Activated T-helper 2 cell treated with anti-CD3 and anti-CD28 coated beads, Interferon-gamma antibody, Interleukin-2, Interleukin-4, amounts not matched to agents 10 μg/mL and 5 μg/mL and 100 μg/mL, durations not matched to agents 14 hours and 24 hours and 36 hours (primary cell): ENCODE measurements around the gene MCU. TPM values are rescaled to one million over a fixed set of nuclear protein-coding genes. Genes with fewer than 3 reads are reported as not detected.
A peak's percentile ranks its signal among the peaks of the same experiment; 100 is the strongest.
"Not testable (repeated sequence)": the region's sequence is repeated elsewhere in the genome, so short reads cannot be mapped to it uniquely, and the experiment has no call there.

ENCODE experiments used
- DNase-seq: peaks from one replicate; pipeline ENCODE4 v3.0.0; 2021; ENCODE audit warnings: low spot score
- H3K27ac Mint-ChIP-seq: one replicate; pipeline ENCODE4 v1.8.0; 2021; ENCODE audit warnings: mixed read lengths
- H3K27me3 Mint-ChIP-seq: one replicate; pipeline ENCODE4 v1.8.0; 2021; ENCODE audit warnings: low read depth, mixed read lengths
- H3K36me3 Mint-ChIP-seq: one replicate; pipeline ENCODE4 v1.8.0; 2021; ENCODE audit warnings: low read depth, mixed read lengths
- H3K4me1 Mint-ChIP-seq: one replicate; pipeline ENCODE4 v1.8.0; 2021; ENCODE audit warnings: low read depth, mixed read lengths
- H3K4me3 Mint-ChIP-seq: one replicate; pipeline ENCODE4 v1.8.0; 2021; ENCODE audit warnings: low read depth, mild to moderate bottlenecking, moderate library complexity, mixed read lengths
- H3K9me3 Mint-ChIP-seq: one replicate; pipeline ENCODE4 v1.8.0; 2021; ENCODE audit warnings: mixed read lengths
- intact Hi-C: fragments of 100-400 bp; cut with micrococcal nuclease; formaldehyde crosslinking; loops from one replicate; pipeline ENCODE4 v1.15.1; 2023
- total RNA-seq: library from RNA; stranded (reverse); gene quantifications from 2 replicates; pipeline ENCODE4 v1.2.3, GENCODE V29; 2022

The MCU gene
- total RNA-seq, result 11.6 and 13.2 TPM in 2 replicates

DNA sequence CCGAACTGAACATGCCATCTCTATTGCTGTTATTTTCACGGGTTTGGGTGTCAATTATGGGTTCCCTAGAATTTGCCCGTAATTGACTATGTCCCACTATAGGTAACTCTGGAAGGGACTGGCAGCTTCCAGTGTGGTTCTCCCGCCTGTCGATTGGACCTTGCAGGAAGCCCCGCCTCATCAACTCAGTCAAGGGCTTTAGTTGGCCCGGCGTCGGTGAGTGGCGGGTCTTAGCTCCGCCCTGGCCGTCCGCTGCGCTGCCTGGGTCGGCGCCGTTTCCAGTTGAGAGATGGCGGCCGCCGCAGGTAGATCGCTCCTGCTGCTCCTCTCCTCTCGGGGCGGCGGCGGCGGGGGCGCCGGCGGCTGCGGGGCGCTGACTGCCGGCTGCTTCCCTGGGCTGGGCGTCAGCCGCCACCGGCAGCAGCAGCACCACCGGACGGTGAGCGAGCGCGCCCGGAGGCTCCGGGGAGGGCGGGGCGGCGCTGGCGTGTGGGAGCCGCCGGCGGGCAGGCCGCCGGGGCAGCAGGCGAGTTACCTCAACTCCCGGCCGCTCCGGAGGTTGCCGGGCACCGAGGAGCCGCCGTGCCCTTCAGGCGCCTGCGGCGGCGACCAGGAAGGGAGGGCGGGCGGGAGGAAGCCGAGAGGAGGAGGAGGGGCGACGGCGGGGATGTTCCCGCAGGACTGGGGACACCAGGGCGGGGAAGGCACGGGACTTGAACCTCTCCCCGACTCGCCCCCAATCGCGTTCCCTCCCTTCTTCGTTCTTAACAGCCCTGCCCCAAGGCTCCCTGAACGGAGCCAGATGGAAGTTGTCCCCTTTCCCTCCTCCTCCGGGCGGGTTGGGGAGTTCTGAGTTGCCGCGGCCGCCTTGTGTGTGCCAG lies at the start of gene MCU:
TSS of gene MCU (plus strand) at position 281 of the 881 bp plus-strand sequence. CDS start at position 290, 9 bp downstream.
- DNase-seq, result peak; percentile 88

GRCh38 chr10:72642318-72642717 lies 49.6 kb upstream of the MCU start:
- no peaks in the 10 kb centered on the region for H3K36me3 Mint-ChIP-seq
- H3K4me1 Mint-ChIP-seq, result peaks cover 3% of the 10 kb centered on the region
- no peak overlapping the region for H3K4me3 Mint-ChIP-seq
- intact Hi-C loops, result no loop called here
- H3K9me3 Mint-ChIP-seq, result no peaks in the 10 kb centered on the region
- H3K27me3 Mint-ChIP-seq, result peaks cover 9% of the 10 kb centered on the region
- no peak overlapping the region for H3K27ac Mint-ChIP-seq
- no peak for DNase-seq

More for the DNA sequence above, at the start of gene MCU:
- H3K4me1 Mint-ChIP-seq, result peaks cover 27% of the 10 kb centered on the region
- H3K9me3 Mint-ChIP-seq, result no peaks in the 10 kb centered on the region
- H3K36me3 Mint-ChIP-seq, result no peaks in the 10 kb centered on the region
- peaks cover 5% of the 10 kb centered on the region for H3K27me3 Mint-ChIP-seq
- H3K4me3 Mint-ChIP-seq, result peak within 1 kb of the TSS; percentile 84
- H3K27ac Mint-ChIP-seq, result peak within 1 kb of the TSS; percentile 1
- intact Hi-C loops, result loop anchor here (2.0 to 10.0 kb wide), 3 partner anchors 67 to 330 kb away; no protein-coding TSS in a partner anchor

GRCh38 chr10:72645263-72645858 lies 46.6 kb upstream of the MCU start:
- intact Hi-C loops, result no loop called here
- Mint-ChIP-seq H3K27ac (no peak overlapping the region), H3K9me3 (no peaks in the 10 kb centered on the region), H3K36me3 (no peaks in the 10 kb centered on the region), H3K4me3 (no peak overlapping the region), H3K4me1 (no peaks in the 10 kb centered on the region), H3K27me3 (peaks cover 9% of the 10 kb centered on the region)
- no peak for DNase-seq

DNA sequence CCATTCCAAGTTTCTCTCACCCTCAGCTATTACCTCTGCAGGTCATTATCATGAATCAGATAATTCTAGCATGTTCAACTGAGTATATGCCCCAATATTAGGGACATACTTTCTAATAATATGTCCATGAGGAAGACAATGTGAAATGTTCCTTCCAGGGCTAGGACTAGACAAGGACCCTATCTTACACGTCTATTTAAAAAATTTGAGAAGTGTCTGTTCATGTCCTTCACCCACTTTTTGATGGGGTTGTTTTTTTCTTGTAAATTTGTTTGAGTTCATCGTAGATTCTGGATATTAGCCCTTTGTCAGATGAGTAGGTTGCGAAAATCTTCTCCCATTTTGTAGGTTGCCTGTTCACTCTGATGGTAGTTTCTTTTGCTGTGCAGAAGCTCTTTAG lies 45.0 kb upstream of the MCU start:
- H3K9me3 Mint-ChIP-seq, H3K27ac Mint-ChIP-seq, intact Hi-C loops, DNase-seq, H3K4me3 Mint-ChIP-seq, H3K4me1 Mint-ChIP-seq, H3K36me3 Mint-ChIP-seq, H3K27me3 Mint-ChIP-seq: not testable (repeated sequence)

GRCh38 chr10:72648301-72648700 lies 43.6 kb upstream of the MCU start:
- Mint-ChIP-seq H3K9me3 (no peaks in the 10 kb centered on the region), H3K36me3 (no peaks in the 10 kb centered on the region), H3K4me1 (no peaks in the 10 kb centered on the region), H3K4me3 (no peak overlapping the region), H3K27ac (no peak overlapping the region), H3K27me3 (peaks cover 6% of the 10 kb centered on the region)
- DNase-seq, result no peak
- intact Hi-C loops, result no loop called here

- H3K27ac Mint-ChIP-seq, result no peak overlapping the region
- H3K36me3 Mint-ChIP-seq, result no peaks in the 10 kb centered on the region
- no peak overlapping the region for H3K4me3 Mint-ChIP-seq
- intact Hi-C loops, result no loop called here
- DNase-seq, result no peak
- no peaks in the 10 kb centered on the region for H3K4me1 Mint-ChIP-seq
- no peaks in the 10 kb centered on the region for H3K9me3 Mint-ChIP-seq
- H3K27me3 Mint-ChIP-seq, result peaks cover 11% of the 10 kb centered on the region
These were observed 42.7 kb upstream of the MCU start for GRCh38 chr10:72649291-72649690.

GRCh38 chr10:72653383-72654096 lies 38.4 kb upstream of the MCU start:
- Mint-ChIP-seq H3K4me1 (no peaks in the 10 kb centered on the region), H3K36me3 (no peaks in the 10 kb centered on the region), H3K27ac (no peak overlapping the region), H3K9me3 (no peaks in the 10 kb centered on the region), H3K4me3 (no peak overlapping the region), H3K27me3 (peaks cover 7% of the 10 kb centered on the region)
- no peak for DNase-seq
- intact Hi-C loops, result no loop called here

GRCh38 chr10:72654720-72655119 lies 37.2 kb upstream of the MCU start:
- H3K36me3 Mint-ChIP-seq, result no peaks in the 10 kb centered on the region
- H3K9me3 Mint-ChIP-seq, result no peaks in the 10 kb centered on the region
- H3K4me3 Mint-ChIP-seq, result no peak overlapping the region
- H3K27me3 Mint-ChIP-seq, result peaks cover 7% of the 10 kb centered on the region
- DNase-seq, result no peak
- no peaks in the 10 kb centered on the region for H3K4me1 Mint-ChIP-seq
- intact Hi-C loops, result no loop called here
- no peak overlapping the region for H3K27ac Mint-ChIP-seq

DNA sequence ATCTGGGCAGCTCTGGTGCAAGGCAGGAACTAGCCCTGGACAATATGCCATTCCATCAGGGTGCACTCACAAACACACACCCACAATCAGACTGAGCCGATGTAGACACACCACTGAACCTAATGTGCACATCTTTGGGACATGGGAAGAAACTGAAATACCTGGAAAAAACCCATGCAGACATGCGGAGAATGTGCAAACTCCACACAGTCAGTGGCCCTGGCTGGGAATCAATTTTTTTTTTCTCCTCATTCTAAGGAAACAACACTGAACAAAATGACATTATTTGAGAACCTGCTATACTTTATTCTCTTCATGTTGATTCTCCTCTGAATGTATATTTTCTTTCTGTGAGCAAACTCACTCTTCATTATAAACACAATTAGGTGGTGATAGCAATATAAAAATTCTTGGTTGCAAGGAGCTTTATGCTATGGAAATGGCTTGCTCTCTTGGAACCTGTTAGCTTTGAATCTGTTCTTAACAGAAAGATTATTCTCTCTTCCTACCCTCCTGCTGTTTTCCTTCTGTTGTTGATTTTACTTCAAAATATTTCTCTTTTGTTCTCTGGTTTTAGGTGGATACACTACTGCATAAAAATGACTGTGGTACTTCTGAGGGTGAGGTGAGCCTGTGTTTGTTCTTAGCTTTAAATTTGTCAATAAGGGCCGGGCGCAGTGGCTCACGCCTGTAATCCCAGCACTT lies 33.1 kb upstream of the MCU start:
- Mint-ChIP-seq H3K27me3 (peaks cover 6% of the 10 kb centered on the region), H3K9me3 (no peaks in the 10 kb centered on the region), H3K4me1 (no peaks in the 10 kb centered on the region), H3K27ac (no peak overlapping the region), H3K4me3 (no peak overlapping the region), H3K36me3 (no peaks in the 10 kb centered on the region)
- DNase-seq, result no peak
- intact Hi-C loops, result no loop called here

- H3K4me3 Mint-ChIP-seq, result no peak overlapping the region
- no peaks in the 10 kb centered on the region for H3K9me3 Mint-ChIP-seq
- no peak for DNase-seq
- intact Hi-C loops, result no loop called here
- H3K4me1 Mint-ChIP-seq, result no peaks in the 10 kb centered on the region
- H3K36me3 Mint-ChIP-seq, result no peaks in the 10 kb centered on the region
- peaks cover 8% of the 10 kb centered on the region for H3K27me3 Mint-ChIP-seq
- H3K27ac Mint-ChIP-seq, result no peak overlapping the region
These were observed 32.2 kb upstream of the MCU start for GRCh38 chr10:72659694-72660093.

DNA sequence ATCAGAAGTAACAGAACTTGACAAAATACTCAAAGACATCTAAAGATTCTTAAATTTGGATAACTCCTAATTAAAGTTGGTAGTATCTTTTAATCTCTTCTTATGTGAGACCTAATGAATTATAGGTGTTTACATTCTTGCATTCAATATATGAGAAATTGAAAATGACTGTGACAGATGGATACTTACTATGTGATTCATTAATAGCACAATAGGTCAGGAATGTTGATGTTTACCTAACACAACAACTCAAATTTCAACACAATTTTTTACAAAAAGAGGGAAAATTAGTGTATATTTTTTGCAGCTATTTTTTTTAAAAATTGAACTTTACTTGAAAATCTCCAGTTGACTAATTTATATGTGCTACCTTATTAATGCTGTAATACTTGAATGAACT lies 31.7 kb upstream of the MCU start:
- no peak overlapping the region for H3K4me3 Mint-ChIP-seq
- H3K9me3 Mint-ChIP-seq, result no peaks in the 10 kb centered on the region
- H3K36me3 Mint-ChIP-seq, result no peaks in the 10 kb centered on the region
- DNase-seq, result no peak
- H3K27ac Mint-ChIP-seq, result no peak overlapping the region
- no peaks in the 10 kb centered on the region for H3K4me1 Mint-ChIP-seq
- H3K27me3 Mint-ChIP-seq, result peaks cover 8% of the 10 kb centered on the region
- intact Hi-C loops, result no loop called here

DNA sequence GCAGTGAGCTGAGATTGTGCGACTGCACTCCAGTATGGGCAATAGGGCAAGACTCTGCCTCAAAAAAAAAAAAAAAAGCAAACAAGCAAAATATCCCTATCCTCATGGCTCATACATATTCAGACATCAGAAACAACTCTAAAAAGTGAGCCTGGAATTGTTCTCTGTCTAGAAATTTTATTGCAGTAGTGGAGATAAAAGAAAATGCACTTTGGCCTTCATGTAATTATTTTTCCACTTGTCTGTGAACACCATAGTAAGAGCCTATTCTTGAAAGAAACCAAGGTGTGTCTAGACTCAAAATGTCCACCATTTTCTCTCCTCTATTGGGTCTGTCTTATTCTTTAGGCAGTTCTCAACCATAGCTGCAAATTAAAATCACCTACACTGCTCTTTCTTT lies 30.5 kb upstream of the MCU start:
- H3K36me3 Mint-ChIP-seq, result no peaks in the 10 kb centered on the region
- H3K9me3 Mint-ChIP-seq, result no peaks in the 10 kb centered on the region
- no peak overlapping the region for H3K4me3 Mint-ChIP-seq
- DNase-seq, result no peak
- no peaks in the 10 kb centered on the region for H3K4me1 Mint-ChIP-seq
- H3K27ac Mint-ChIP-seq, result no peak overlapping the region
- peaks cover 8% of the 10 kb centered on the region for H3K27me3 Mint-ChIP-seq
- intact Hi-C loops, result no loop called here
